Jurkat, Clone E6-1 (cell line): Measurements from ENCODE around the gene SSTR4.

Experiments
- DNase-seq: peaks from one replicate; pipeline ENCODE4 v3.0.0-alpha.2; 2011; ENCODE audit warnings: low read depth, low spot score
- H3K4me3 ChIP-seq: 2 replicates; pipeline ENCODE4 v1.5.1; 2011; ENCODE audit warnings: mild to moderate bottlenecking, low read length, control low read depth, moderate library complexity

SSTR4 gene

DNA sequence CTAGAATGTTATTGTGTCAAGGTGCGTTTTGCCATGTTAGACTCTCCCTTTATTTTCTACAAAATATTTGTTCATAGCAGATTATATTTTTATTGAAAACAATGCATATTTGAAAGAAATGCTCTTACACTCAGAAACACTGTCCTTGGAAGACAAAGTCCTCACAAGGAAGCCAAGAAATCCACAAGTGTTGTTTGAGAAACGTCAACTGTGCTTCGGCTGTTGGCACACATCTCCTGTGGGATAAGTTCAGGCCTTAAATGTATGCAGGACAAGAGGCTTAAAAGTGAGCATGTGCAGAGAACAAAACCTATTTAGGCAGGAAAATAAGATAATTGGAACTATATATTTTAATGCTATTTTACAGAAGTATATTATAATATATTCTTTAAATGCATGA, 23.9 kb downstream of the SSTR4 start:
- DNase-seq, result no peak
- no peak overlapping the region for H3K4me3 ChIP-seq

GRCh38 chr20:23059846-23060245, 24.7 kb downstream of the SSTR4 start:
- DNase-seq, result no peak
- H3K4me3 ChIP-seq, result no peak overlapping the region

DNA sequence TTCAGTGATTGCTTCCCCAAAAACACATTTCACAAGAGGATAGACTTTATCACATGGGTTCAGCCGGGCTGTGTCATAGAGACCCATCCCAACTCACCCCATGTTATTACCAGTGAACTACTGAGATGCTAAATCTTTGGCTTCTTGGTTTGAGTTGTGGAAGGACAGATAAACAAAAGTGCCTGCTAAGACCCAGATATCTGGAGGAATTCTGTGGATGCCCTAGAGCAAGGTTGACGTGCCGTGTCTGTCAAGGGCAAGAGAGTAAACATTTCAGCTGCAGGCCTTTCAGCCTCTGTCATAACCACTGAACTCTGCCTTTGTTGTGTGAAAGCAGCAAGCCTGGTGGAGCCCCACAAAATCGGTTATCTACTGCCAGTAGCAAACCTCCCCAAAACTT, 25.5 kb downstream of the SSTR4 start:
- H3K4me3 ChIP-seq, result no peak overlapping the region
- DNase-seq, result no peak

DNA sequence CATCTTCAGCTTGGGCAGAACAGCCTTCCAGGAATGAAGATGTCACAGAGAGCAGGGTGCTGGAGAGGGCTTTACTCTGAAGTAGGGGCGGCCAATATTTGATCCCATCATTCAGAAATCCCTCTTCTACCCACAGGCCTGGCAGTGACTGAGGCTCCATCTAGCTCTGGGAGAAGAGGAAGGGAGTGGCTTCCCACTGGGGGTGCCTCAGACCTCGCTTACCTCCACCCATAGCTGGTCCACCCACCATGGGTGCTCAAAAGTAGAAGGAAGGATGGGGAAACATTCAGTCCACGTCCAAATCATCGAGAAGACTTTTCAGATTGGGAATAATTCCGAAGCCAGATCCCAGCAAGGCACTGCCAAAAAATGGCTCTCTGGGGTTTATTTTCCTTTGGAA, 26.1 kb downstream of the SSTR4 start:
- DNase-seq, result no peak

DNA sequence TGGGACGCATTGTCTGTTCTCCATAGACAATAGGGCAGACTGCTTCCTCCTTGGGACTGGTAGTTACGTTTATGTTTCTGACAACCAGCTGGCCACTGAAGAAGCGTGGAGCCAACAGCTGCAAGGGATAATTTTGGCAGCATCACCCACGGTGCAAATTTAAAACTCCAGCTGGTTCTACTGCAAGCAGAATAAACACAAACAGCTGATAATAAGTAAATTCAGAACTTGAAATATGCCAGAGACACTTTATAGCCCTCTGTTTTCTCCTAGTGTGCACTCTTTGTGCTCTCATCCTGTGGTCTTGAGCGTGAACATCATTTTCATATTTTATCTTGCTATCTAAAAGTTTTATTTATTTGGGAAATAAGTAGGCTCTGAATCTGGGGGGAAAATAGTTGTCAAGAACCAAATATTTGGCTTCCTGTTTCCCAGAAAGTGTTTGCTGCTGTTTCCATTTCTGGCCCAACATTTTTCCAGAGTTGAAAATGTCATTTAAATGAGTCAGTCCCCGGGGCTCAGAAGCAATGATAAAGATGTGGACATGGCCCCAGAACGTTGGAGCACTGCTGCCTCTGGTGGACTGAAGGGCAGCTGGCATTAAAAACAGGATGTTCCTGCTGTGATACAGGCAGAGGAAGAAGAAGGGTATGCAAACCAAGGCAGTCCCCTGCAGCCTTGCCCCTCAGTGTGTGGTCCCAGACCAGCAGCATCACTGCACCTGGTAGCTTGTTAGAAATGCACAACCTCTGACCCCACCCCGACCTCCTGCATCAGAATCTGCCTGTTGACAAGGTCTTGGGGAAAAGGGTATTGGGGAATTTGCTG, 26.8 kb downstream of the SSTR4 start:
- DNase-seq, result no peak
- no peak overlapping the region for H3K4me3 ChIP-seq

More for the DNA sequence above, 26.1 kb downstream of the SSTR4 start:
- no peak overlapping the region for H3K4me3 ChIP-seq

- no peak overlapping the region for H3K4me3 ChIP-seq
- DNase-seq, result no peak
These were observed 27.5 kb downstream of the SSTR4 start for GRCh38 chr20:23062632-23063031.

GRCh38 chr20:23063168-23063567, 28.1 kb downstream of the SSTR4 start:
- DNase-seq, result no peak

GRCh38 chr20:23063581-23063980, 28.5 kb downstream of the SSTR4 start:
- H3K4me3 ChIP-seq, result no peak overlapping the region
- no peak for DNase-seq

More at GRCh38 chr20:23063168-23063567, 28.1 kb downstream of the SSTR4 start:
- no peak overlapping the region for H3K4me3 ChIP-seq

DNA sequence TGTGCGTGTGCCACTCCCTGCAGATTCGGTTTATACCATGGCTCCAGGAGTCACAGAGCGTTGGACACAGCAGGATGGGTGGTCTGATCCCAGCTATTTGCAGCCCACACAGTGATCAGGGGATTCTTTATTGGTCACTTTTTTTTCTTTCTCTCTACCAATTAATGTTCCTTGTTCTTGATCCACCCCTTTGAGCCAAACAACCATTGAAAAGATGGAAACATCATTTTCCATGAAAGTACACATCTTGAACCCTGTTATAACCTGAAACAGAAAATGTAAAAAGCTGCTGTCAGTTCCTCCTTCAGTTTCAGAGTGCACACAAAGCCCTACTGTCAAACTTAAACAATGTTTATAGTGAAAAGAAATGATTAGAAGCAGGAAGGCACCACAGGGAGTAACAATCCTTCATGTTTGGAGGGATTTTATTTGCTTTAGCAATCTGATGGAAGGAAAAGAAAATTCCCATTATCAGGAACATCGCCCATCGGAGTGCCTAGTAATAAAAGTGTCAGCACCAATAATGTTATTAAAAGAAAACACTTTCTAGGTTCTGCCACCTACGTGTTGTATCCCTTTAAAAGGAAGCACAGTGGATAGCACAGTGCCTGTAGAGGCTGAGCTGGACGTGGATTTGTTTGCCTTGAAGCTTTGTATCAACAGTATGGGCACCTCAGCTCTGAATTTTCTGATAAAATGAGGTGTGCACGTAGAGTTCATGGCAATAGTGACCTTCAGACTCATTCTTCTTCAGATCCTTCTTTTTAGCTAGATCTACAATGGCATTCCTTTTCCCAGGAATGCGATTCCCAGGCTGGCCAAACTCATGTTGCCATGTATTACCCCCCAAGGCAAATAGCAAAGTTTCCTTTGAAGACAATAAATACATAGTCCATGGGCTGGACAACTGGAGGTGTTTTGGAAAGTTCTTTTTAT, 30.4 kb downstream of the SSTR4 start:
- no peak overlapping the region for H3K4me3 ChIP-seq

GRCh38 chr20:23066772-23067171, 31.7 kb downstream of the SSTR4 start:
- no peak for DNase-seq

More for the DNA sequence above, 30.4 kb downstream of the SSTR4 start:
- no peak for DNase-seq

DNA sequence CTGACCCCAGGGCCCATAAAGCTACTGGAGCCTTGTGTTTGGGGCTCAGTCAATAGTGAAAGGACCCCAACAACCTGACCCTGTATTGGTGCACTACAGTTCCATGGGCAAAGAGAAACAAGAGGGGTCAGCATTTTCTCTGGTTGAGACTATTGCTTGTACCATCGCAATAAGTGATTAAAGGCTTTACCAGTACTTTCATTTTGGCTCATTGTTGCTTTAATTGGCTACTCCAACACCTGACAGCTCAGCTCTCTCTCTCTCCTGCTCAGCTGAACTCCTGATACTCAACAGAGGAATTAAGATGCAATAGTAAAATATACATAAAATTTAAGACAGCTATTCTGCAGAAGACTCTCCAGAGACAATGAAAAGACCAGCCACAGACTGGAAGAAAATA, 33.2 kb downstream of the SSTR4 start:
- DNase-seq, result no peak
- no peak overlapping the region for H3K4me3 ChIP-seq

More at GRCh38 chr20:23066772-23067171, 31.7 kb downstream of the SSTR4 start:
- H3K4me3 ChIP-seq, result no peak overlapping the region

GRCh38 chr20:23069108-23069507, 34.0 kb downstream of the SSTR4 start:
- DNase-seq, result no peak
- H3K4me3 ChIP-seq, result no peak overlapping the region

DNA sequence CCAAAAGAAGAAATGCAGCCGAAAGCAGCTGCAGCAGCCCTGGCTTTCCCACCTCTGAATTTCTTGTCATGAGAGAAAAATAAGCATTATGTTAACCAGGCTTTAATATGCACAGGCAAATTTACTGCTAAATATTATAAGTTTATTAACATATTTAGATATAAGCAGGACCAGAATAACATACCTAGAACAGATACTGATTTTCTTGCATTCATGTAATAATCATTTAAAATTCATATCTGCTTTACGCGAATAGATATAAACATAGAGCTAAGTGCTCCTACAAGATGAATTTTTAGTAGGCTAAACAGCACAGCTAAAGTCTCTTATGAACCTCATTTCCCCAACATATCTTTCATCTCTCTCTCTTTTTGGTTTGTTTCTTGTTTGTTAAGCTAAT, 36.3 kb downstream of the SSTR4 start:
- no peak for DNase-seq
- H3K4me3 ChIP-seq, result no peak overlapping the region

DNA sequence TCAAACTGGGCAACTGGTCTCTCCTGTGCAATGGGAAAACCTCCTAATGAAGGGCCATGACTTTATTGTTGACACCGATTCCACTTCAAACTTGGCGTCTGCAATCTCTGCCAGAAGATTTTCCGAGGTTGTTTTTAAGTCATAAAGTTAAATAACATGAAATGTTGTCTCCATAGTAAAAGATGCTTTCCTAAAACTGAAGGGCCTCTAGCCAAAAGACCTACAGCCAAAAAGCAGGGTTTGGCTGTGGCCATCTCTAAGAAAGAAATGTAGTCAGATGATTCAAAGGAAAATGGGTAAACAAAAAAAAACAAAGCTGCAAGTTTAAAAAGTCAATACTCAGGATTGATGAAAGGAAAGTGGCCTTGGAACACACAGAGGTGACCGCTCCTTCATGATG, 36.9 kb downstream of the SSTR4 start:
- no peak for DNase-seq
- H3K4me3 ChIP-seq, result no peak overlapping the region

DNA sequence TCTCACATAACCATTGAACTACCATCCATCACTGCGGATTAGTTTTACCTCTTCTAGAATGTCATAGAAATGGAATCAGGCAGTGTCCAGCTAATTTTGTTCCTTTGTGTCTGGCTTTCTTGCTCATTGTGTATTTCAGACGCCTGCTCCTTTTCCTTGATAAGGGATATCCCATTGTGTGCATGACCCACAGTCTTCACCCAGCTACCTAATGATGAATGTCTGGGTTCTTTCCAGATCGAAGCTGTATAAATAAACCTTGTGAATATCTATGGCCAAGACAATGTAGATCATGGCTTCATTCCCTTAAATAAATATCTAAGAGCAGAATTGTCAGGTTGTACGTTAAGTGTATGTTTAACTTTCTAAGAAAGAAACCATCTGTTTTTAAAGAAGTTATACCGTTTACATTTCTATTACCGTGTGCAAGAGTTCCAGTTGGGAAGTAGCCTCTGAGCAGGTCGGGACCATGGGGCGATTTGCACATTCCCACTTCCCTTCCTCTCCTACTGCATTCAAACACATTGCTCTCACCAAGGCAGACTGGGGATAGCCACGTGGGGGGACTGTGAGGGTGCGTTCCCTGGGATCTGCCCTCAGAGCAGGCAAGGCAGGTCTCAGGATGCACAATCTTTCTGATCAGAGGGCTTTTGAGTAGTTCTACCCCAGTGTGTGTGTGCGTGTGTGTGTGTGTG, 37.9 kb downstream of the SSTR4 start:
- no peak for DNase-seq
- no peak overlapping the region for H3K4me3 ChIP-seq

- DNase-seq, result no peak
- no peak overlapping the region for H3K4me3 ChIP-seq
These were observed 38.9 kb downstream of the SSTR4 start for GRCh38 chr20:23074052-23074451.

DNA sequence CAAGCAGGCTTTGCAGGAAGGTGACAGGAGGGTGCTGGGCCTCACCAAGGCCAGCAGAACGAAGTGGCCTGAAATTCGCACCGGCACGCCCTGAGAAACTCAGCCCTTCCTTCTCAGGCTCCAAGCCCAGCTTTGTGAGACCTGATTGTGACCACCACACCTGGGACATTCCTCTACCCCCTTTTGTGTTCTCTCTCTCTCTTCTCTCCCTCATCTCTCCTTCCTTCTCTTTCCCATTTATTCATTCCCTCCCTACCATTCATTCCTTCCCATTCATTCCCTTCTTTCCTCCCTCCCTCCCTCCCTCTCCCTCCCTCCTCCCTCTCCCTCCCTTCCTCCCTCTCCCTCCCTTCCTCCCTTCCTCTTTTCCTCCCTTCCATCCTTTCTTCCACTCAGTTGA, 42.2 kb downstream of the SSTR4 start:
- no peak overlapping the region for H3K4me3 ChIP-seq
- no peak for DNase-seq

DNA sequence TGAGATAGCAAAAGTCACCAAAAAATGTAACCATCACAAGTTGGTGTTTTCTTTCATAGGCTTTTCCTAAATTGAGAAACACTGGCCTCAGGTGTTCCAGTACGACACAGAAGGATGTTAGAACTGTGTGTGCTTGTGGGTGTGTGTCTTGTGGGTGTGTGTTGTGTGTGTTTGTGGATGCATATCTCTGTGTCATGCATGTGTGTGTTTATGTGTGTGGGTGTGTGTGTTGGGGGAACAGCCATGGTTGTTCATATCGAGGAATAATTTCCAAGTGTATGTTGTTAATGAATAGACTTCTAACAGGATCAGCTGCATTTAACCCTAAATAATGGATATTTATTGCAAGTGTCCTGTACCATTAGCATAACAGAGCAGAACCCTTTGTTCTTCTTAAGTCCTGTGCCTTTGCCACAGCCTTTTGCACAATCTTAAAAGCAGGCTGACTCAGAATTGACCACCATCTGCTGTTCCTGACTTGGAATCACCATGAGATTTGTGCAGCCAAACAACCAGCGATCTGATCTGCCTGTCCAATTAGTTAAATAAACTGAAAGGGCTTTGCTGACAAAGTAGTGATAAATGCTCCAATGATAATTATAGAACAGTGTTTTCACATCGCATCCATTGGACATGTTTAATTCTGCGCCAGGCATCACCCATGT, 43.4 kb downstream of the SSTR4 start:
- no peak for DNase-seq
- H3K4me3 ChIP-seq, result no peak overlapping the region

DNA sequence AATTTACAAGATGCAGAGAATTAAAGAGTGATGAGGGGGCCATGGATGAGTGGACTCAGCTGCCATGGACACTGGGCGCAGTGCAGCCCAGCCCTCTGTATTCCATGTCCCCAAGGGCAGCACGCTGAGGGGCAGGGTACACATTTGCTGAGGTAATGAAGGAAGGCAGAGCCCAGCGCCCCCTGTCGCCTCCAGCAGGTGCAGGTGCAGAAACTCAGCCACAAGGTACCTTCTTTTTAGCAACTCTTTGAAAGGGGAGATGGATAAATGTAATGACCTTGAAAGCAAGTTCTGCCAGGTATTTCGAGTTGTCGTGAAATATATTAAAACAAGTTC, 43.9 kb downstream of the SSTR4 start:
- no peak for DNase-seq
- no peak overlapping the region for H3K4me3 ChIP-seq
